SKM-1 (cell line): ENCODE measurements around the gene SSTR5.

Source experiments
- DNase-seq: peaks from one replicate; lab custom pipeline; 2025; ENCODE audit not compliant: unreplicated experiment; lab: John Stamatoyannopoulos, UW

The SSTR5 gene

DNA sequence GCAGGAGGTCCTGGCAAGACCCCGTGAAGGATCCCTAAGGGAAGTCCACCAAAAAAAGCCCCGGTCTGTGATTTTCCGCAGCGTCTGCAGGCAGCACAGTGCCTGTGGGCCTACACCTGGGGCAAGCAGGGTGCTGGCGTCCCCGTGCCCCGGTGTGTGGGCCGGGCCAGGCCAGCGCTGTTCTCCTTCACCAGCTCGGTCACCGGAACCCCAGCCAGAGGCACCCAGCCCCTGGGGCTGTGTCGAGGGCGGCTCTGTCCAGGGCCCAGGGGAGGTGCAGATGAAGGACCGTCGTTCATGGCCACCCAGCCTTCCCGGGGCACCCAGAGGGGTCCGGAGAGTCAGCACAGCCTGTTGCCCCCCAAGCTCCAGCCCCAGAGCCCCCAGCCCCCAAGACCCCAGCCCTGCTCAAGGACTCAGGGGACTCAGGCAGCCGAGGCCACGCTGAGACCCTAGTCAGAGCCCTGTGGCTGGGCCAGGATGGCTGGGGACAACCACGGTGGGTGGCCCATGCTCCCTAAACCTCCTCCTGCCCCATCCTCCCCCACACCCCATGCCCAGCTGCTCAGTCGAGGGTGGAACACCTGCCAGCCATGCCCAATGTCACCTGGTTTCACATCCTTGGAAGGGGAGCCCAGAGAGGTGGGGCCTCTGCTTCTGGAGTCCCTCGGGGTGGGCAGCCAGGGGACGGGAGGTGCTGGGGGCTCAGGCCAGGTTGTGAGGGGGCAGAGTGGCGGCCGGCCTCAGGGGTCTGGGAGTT lies 29.2 kb downstream of the SSTR5 start:
- no peak for DNase-seq

DNA sequence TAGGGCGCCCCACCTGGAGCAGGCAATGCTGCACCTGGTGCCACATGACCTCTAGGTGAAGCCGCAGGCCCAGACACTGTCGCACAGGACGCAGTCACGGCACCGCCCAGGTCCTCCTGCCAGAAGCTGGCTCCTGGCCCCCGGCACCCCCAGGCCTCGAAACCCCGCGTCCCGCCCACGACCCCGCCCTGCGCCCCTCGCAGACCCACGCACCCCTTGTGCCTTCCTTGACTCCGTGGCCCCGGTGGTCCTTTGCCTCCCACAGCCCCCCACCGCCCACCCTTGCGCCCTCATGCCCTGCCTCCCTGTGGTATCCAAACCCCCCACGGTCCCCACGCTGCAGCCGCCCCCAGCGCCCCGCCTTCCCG lies 29.8 kb downstream of the SSTR5 start:
- no peak for DNase-seq

GRCh38 chr16:1102921-1103635 lies 30.5 kb downstream of the SSTR5 start:
- DNase-seq, result no peak

DNA sequence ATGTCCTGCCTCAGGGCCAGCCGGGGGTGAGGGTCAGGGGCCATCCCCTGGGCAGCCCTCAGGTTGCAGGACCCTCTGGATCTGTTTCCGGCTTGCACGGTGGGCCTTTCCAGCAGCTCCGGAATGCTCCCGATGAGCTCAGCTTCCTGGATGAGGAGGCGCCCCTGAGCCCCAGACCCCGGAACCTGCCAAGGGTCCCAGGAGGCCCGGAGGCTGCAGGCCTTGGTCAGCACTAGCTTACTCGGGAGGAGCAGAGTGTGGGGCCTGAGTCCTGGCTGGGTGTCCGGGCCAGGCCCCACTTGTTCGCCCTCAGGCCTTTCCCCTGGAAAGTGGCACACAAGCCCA lies 31.1 kb downstream of the SSTR5 start:
- DNase-seq, result no peak

DNA sequence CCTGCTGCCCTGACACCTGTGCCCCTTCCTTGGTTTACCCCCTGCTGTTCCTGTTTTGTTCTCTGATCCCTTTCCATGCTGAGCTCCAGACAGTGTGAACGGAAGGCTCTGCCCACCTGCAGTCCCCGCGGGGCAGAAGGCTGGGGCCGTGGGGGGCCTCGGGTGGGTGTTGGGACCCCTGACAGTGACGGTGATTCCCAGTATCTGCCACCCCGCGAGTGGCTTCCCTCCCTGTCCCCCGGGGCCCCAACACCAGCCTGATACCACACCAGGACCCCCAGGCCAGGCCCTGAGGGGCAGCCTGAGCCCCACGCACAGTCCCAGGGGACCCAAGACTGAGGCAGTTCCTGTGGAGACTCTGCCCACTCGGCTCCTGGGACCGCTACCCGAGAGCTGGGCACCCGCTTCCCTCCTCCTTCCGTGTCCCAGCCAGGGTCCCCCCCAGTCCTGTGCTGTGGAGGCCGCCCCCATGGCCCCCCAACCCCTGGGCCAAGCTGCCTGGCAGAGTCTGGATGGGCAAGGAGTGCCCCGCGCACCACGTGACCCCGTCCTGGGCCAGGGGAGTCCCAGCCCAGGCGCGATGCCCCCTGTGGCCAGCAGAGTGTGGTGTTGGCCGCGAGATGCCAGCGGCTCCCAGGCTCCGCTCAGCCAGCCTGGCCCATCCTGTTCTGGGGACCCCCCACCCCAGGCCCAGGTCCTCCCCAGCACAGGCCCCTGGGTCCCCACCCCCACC lies 33.5 kb downstream of the SSTR5 start:
- no peak for DNase-seq

GRCh38 chr16:1106659-1107058 lies 34.1 kb downstream of the SSTR5 start:
- DNase-seq, result no peak

GRCh38 chr16:1107141-1107540 lies 34.6 kb downstream of the SSTR5 start:
- DNase-seq, result no peak

DNA sequence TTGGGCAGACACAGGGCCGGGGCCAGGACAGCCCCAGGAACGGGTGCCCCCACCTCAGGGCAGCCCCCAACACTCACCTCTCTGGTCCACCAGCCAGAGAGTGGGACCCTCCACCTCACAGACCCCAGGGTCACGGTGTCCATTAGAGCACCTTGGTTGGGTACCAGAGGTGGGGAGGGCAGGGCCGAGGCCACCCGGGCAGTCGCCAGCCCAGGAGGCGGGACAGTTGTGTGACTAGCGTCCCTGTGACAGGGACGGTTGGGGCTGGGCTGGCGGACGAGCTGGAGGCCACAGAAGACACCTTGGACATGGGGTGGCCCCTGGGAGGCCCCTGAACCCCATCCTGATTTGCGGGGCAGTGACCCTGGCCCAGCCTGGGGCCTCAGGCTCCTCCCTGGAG lies 35.2 kb downstream of the SSTR5 start:
- no peak for DNase-seq

- DNase-seq, result no peak
Measured at GRCh38 chr16:1108299-1109252, 36.0 kb downstream of the SSTR5 start.

GRCh38 chr16:1109648-1110047 lies 37.1 kb downstream of the SSTR5 start:
- DNase-seq, result no peak

- DNase-seq, result no peak
Measured at GRCh38 chr16:1112506-1113184, 40.1 kb downstream of the SSTR5 start.

- no peak for DNase-seq
Measured at GRCh38 chr16:1113489-1113888, 40.9 kb downstream of the SSTR5 start.

- no peak for DNase-seq
Measured at GRCh38 chr16:1113889-1114526, 41.5 kb downstream of the SSTR5 start.

DNA sequence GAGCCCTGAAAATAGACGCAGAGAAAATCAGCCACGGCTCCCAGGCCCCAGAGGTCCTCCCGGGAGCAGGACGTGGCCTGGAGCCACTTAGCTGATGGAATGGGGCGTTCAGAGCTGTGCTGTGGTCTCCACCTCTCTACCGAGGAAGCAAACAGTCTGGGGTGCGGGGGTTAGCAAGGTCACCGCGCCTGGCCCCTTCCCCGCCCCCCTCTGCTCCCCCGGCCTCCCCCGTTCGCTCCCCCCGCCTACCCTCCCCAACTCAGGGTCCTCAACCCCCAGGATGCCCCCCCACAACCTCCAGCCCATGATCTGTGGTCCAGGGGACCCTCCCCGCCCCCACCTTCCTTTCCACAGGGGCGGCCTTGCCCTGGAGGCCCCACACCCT lies 44.1 kb downstream of the SSTR5 start:
- no peak for DNase-seq

DNA sequence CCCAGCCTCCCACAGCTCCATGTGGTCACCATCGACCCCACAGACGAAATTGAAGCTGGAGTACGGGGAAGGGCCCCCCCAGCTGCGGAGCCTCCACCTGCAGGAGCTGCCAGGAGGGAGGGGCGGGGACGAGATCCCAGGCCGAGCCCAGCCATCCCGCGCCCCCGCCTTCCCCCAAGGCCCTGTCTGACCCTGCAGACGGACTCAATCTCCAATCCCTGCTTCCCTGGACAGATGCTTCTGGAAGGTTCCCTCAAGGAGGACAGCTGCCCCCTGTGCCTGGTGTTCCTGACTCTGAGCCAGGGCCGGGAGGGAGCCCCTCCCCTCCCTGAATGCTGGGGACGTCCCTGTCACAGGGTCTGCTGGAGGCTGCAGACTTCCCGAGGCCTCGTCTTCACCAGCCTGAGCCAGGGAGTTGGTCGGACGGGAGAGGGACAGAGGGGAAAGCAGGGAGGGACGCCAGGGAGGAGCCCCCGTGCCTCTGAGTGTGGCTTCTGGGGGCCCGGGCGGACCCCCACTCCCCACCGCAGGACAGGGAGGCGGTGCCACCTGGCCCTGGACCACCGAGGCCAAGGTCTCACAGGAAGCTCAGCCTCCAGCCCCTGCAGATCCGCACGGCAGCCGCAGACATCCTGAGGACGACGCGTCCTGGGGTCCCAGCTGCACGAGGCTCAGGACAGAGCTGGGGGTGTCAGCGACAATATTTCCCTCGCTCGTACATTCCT lies 44.8 kb downstream of the SSTR5 start:
- DNase-seq, result no peak

DNA sequence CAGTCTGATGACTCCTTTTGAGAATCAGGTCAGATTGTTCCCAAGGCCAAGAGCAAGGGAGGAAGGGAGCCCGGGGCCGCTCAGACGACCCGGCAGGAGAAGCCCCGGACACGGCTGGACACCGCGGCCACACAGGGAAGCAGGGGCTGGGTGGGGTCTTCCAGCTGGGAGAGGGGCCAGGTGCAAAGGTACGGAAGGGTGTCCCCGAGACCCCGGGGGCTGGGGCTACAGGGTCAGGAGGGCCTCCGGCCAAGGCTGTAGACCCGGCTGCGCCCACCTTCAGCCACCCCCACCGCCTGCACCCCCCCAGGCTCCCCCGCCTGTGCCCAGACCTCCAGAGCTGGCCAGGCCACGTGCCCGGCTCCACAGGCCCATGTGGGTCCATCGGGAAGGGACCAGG lies 45.4 kb downstream of the SSTR5 start:
- DNase-seq, result no peak

DNA sequence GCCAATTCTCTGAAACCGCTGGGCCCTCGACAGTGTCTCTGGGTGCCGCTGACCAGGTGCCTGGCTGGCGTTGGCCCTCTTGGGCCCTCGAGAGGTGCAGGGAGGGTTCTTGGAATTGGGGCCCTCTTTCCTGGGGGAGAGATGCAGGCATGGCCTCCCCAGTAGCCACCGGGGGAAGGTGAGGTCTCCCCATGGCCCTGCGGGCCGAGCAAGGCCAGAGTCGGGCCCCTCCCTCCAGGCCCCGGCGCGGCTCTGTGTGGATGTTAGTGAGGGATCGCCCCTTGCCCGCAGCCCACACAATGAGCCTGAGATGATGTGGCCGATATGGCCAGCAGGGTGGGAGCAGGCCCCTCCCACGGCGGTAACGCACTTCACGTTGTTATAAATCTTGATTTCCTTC lies 46.6 kb downstream of the SSTR5 start:
- DNase-seq, result no peak

- no peak for DNase-seq
Measured at GRCh38 chr16:1119766-1120576, 47.4 kb downstream of the SSTR5 start.

DNA sequence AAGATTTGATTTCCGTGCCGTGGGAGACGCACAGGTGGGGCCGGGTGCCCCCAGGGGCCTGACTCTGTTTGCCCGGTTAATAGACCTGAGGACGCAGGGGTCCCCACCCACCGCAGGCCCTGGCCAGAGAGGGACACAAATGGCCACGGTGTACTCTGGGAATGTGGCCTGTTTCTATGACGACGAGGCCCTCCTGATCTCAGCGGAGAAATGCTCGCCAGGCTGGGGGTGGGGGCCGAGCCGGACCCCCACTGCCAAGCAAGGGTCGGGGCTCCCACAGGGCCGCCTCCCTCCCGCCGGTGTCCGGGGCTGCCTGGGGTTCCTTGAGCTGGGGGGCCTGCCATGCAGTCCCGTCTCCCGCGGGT lies 48.0 kb downstream of the SSTR5 start:
- no peak for DNase-seq
